ENCODE measurements around the gene UBA6.
"Not testable (repeated sequence)": the region's sequence is repeated elsewhere in the genome, so short reads cannot be mapped to it uniquely, and the experiment has no call there.

UBA6 gene

GRCh38 chr4:67700738-67701516 is at the start of gene UBA6:
UBA6 (minus strand) TSS chr4:67701155; CDS start chr4:67701119, 36 bp downstream.
- peak; percentile 96 for DNase-seq

- no peak for DNase-seq
These were observed 49.7 kb upstream of the UBA6 start for GRCh38 chr4:67750691-67751090.

GRCh38 chr4:67749286-67749685 is 48.3 kb upstream of the UBA6 start:
- no peak for DNase-seq

DNA sequence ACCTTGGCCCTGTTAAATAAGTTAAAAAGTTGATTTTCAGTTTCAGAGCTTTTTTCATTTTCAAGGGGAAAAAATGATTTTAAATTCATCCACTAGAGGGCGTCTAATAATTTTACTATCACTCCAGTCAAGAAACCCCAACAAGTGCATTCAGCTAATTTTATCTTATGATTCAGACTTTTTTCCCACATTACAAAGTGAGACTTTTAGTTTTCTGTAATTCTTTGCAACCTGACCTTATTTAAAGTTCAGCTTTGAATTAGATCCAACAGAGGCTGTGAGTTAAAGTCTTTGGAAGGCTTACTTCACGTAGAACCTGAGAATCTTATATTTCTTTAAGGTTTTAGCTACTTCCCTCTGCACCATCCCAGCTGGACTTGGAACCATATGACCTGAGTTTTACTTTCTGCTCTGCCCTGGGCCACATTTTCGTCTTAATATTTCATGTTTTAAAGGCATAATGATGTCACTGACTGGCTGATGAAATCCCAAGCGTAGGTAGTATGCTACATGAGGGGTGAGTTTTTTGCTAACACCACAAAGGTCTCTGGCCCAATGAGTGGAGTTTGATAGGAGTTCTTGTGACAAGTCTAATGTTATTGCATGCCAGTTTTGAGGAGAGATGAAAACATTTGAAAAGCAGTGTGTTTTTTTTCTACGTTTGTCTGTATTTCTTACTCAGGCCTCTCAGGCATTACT is 46.0 kb upstream of the UBA6 start:
- DNase-seq = peak; percentile 40

DNA sequence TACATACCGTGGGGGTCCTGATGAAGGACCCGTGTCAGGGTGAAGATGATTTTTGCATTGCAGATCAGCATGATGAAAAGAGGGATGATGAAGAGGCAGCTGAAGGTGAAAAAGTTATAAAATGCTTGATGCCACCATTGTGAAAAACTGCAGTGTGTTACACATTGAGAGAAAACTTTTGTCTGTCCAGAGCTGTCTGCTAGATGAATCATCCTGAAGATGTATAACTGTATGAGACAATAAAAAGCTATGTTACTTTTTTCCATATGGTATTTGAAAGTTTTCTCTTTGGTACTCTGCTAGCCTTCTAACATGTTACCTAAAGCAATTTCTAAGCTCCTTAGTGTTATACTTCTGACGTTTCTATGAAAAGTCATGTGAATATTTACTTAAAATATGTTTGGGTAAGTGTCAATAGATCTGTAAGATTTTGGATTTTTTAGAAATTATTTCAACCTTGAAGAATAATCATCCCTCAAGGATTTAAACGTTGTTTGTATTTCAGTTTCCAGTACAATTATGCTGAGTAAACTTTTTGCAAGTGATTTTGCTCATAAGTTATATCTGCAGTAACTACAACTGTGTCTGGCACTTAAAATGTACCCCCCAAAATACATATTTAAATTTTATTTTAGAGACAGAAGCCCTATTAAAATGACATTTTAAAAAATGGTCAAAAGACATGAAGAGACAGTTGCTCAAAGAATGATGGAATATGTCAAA is 43.8 kb upstream of the UBA6 start:
- DNase-seq = no peak

GRCh38 chr4:67743194-67743593 is 42.2 kb upstream of the UBA6 start:
- DNase-seq = no peak

DNA sequence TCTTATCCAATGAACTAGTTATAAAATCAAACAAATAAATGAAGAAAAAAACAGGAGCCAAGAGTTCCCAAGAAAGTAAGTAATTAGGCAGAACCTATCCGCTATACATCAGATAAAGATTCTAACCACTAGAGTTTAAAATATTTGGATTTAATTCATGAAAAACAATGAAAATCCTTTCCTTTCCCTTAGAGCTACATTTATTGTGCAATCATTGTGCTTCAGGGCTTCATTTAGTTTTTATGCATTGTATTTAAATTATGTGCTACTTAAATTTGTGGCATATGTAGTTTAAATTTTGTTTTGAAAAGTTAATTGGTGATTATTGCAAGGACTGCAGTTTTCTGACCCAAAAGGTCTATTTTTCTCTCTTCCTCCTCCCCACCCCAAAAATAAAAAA is 35.3 kb upstream of the UBA6 start:
- DNase-seq = no peak

- DNase-seq = no peak
These were observed 34.4 kb upstream of the UBA6 start for GRCh38 chr4:67735325-67735724.

GRCh38 chr4:67730511-67730910 is 29.6 kb upstream of the UBA6 start:
- DNase-seq = not testable (repeated sequence)

DNA sequence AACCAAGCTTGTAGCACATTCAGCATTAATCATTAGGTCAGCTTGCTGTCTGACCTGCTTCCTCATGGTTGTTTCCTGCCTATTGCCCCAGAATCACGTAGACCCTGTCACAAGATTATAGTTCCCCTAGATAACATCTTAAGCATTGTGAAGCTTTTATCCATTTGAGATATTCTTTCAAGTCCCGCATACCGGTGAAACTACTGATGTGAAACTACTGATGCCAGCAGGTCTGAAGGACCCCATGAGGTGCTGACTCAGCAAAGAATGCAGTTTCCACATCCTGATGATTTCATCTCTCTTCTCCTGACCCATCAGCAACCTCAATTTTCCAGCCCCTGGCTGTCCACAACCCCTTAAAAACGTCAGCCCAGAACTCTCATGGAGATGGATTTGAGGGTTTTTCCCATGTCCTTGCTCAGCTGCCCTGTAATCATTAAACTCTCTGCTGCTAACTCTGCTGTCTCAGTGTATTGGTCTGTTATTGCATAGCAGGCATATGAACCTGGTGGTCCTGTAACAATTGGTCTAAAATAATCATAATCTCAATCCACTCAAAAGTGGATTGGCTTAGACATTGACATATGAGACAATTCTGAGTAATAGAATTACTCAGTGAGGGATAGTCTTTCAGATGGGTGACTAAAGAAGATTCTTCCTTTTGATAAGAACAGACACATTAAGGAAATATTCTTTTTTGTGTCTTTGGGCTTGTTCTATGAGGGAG is 26.3 kb upstream of the UBA6 start:
- DNase-seq = peak; percentile 25

DNA sequence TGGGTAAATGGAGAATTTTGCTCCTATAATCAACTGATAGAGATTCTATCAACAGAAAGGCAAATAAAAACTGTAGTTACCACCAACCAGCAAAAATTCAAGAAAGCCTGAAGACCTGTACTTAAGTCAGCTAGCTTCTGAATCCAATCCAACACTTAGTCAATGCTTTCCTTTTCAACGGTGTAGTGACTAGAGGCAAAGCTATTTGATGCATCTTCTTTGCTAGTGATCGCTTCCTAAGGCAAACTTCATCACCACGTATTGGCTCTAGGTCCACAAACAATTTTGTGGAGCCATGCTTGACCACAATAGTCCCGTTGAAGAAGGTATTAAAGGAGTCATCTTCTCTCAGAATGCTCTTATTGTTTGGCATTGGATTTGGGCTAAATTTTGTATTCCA is 25.0 kb upstream of the UBA6 start:
- DNase-seq = no peak

GRCh38 chr4:67725132-67725531 is 24.2 kb upstream of the UBA6 start:
- no peak for DNase-seq

DNA sequence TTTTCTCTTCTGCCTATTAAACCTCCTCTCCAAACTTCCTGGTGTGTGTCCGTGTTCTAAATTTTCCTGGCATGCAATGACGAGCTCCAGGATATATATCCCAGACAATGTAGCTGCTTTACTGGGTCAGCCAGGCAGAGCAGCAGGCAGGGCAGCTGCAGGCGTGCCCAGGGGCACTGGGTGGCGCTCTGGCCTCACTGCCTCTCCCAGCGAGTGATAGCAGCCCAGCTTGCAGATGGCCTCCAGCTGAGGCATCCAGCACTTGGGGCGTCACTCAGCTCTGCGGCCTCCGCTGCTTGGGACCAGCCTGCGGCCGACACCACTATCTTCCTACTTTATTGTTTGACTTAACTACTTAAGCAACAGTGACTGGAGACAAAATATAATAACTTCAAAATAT is 23.0 kb upstream of the UBA6 start:
- DNase-seq = no peak

GRCh38 chr4:67723341-67723740 is 22.4 kb upstream of the UBA6 start:
- DNase-seq = no peak

- DNase-seq = peak; percentile 17
These were observed 21.0 kb upstream of the UBA6 start for GRCh38 chr4:67721770-67722597.

DNA sequence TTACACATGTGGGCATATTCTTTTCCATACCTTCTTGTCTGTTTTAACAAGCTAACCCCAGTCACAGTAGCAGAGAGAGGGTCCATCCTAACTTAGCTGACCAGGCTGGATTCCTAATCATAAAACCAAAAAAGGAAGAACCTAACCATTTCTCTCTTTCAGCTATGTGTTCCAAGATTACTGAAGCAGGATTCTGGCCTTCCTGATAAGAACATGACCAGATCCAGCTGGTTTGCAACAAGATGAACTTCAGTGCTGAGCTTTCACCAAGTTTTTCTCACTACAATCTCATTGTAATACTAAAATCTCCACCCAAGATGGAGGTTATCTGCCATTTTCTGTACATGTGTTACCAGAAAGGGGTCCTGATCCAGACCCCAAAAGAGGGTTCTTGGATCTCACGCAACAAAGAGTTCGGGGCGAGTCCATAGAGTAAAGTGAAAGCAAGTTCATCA is 20.4 kb upstream of the UBA6 start:
- no peak for DNase-seq

GRCh38 chr4:67719953-67720617 is 19.1 kb upstream of the UBA6 start:
- no peak for DNase-seq

DNA sequence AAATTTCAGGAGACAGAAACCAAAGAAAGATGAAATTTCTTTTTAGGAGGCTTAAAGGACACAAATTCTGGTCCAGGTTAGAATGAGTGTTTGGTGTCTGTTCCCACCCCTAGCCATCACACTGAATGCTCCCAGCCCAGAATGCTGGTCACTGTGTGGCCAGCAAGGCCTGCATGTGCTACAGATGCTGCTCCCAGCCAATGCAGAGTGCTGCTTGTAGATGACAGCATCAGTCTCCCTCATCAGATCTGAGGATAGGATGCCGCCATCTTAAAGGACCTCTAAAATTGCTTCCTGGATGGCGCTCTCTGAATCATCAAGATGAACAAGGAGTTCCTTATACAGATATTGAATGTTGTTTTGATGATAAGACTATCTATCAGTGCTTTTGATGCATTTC is 17.9 kb upstream of the UBA6 start:
- no peak for DNase-seq

DNA sequence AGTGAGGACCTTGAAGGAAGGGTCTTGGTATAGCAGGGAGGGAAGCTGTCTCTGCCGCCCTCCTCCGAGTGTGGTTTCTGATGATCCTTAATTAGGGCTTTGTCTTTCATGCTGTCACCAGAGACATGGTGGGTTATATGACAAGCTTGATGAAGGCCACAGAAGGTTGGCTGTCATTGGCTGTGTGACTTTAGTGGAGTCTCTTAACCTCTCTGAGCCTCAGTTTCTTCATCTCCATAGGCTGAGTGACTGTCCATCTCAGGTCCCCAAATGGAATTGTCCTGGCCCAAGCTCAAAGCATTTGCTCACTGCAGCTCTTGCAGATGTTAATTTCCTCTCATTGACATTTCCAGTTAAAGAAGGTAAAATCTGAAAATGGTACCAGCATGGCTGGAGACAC is 16.6 kb upstream of the UBA6 start:
- DNase-seq = no peak

- DNase-seq = no peak
These were observed 14.0 kb upstream of the UBA6 start for GRCh38 chr4:67714955-67715354.

- no peak for DNase-seq
These were observed 13.3 kb upstream of the UBA6 start for GRCh38 chr4:67714248-67714583.
